Retinal pigment epithelial cell (primary cell): Measurements from ENCODE around the gene STAG2.

Source experiments
- DNase-seq: peaks from one replicate; pipeline ENCODE4 v3.0.0-alpha.2; 2010; ENCODE audit warnings: low read depth
- H3K4me3 ChIP-seq: 2 replicates; pipeline ENCODE4 v1.5.1; 2011; ENCODE audit warnings: mild to moderate bottlenecking, low read length, control low read depth, moderate library complexity
- TF ChIP-seq, protein P1 (sequence below): conservative IDR thresholded peaks from 2 replicates; pipeline ENCODE4 v1.5.1; 2011; ENCODE audit warnings: low read depth, low read length, control low read depth, inconsistent platforms

Gene STAG2

DNA sequence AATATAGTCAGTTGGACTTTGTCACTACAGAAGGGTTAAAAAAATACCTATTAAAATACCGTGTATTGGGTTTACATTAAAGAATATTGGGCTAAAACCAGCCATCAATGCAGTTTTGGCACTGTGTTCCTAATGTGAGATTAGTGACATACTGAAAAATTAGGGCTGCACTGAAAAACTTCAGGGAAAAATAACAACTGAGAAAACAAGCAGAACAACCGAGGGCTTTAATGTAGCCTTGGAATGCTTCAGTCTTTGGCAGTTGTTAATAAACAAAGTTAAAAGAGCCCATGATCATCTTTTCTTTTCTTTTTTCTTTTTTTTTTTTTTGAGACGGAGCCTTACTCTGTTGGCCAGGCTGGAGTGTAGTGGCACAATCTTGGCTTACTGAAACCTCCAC, 12.4 kb downstream of the STAG2 start:
- TF ChIP-seq, protein P1, sequence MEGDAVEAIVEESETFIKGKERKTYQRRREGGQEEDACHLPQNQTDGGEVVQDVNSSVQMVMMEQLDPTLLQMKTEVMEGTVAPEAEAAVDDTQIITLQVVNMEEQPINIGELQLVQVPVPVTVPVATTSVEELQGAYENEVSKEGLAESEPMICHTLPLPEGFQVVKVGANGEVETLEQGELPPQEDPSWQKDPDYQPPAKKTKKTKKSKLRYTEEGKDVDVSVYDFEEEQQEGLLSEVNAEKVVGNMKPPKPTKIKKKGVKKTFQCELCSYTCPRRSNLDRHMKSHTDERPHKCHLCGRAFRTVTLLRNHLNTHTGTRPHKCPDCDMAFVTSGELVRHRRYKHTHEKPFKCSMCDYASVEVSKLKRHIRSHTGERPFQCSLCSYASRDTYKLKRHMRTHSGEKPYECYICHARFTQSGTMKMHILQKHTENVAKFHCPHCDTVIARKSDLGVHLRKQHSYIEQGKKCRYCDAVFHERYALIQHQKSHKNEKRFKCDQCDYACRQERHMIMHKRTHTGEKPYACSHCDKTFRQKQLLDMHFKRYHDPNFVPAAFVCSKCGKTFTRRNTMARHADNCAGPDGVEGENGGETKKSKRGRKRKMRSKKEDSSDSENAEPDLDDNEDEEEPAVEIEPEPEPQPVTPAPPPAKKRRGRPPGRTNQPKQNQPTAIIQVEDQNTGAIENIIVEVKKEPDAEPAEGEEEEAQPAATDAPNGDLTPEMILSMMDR = no peak
- no peak overlapping the region for H3K4me3 ChIP-seq
- DNase-seq = no peak

DNA sequence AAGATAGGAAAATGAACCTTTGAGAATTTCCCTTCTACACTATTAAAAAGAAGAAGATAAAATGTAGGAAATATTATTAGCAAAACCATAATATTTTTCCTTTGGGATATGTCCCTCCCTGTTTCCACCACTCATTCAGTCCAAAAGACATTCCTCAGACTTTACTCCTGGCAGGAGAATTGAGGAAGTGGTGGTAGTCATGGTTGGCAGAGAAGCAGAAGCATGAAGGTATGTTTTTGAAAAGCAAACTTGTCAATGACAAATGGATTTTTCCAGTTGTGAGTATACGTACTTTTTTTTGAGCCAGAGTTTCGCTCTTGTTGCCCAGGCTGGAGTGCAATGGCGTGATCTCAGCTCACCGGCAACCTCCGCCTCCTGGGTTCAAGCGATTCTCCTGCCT, 13.7 kb downstream of the STAG2 start:
- H3K4me3 ChIP-seq = no peak overlapping the region
- no peak for DNase-seq
- TF ChIP-seq, protein P1 = no peak

DNA sequence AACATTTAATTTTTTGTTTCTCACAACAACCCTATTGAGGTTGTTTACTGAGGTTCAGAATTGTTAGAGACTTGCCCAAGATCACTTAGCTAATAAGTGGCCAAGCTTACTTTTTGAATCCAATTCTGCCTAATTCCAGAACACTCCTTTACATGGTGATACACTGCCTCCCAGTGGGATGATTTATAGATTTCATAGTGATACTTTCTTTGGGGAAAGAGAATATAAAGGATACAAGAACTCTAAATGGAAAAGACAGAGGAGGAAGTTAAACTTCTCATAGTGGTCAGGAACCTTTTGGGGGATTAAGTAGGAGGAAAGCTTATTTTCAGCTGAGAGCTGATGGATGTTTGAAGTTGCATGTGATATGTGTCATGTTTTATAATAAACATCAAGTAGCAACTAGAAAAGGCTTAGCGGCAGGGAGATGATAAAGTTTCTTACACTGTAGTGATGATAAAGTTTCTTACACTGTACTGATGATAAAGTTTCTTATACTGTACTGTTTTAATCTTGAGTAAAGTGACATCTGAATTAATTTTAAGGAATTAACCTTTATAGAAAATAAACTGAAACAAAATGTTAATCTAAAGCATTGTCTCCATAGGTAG, 15.3 kb downstream of the STAG2 start:
- no peak for DNase-seq
- TF ChIP-seq, protein P1 = peak; percentile 33
- H3K4me3 ChIP-seq = no peak overlapping the region

DNA sequence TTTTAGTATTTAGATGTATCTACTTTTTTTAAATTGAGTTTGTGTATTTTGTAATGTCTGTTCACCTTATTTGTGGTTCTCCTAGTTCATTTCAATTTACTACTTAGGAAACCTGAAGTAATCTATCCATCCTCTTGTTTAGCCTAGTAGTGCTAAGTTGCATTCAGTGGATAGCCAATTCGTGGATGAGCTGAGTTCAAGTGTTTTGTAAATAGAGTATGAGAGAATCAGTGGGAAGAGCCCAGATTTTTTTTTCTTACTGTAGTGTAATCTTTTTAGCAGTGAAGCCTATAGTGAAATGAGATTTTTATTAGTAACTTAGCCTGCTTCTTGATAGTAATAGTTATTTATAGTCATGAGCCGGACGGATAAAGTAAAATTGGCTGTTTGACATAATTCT, 21.7 kb downstream of the STAG2 start:
- TF ChIP-seq, protein P1 = no peak
- H3K4me3 ChIP-seq = no peak overlapping the region
- DNase-seq = no peak

DNA sequence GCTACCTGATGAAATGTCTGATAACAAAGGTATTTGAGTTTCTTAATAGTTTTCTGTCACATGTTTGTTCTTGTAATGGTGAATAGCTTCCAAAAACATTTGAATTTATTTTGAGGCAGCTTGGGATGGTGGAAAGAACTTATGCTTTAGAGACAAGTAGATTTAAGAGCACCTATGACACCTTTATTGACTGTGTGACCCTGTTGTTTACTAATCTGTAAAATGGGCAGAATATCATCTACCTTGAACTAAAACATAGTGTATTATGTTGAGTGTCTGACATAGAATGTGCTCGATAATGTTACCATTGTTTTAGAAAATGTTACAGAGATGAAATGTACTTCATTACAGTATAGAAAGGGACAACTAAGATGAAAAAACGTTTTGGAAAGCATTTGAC, 24.9 kb downstream of the STAG2 start:
- no peak overlapping the region for H3K4me3 ChIP-seq
- TF ChIP-seq, protein P1 = no peak
- no peak for DNase-seq

DNA sequence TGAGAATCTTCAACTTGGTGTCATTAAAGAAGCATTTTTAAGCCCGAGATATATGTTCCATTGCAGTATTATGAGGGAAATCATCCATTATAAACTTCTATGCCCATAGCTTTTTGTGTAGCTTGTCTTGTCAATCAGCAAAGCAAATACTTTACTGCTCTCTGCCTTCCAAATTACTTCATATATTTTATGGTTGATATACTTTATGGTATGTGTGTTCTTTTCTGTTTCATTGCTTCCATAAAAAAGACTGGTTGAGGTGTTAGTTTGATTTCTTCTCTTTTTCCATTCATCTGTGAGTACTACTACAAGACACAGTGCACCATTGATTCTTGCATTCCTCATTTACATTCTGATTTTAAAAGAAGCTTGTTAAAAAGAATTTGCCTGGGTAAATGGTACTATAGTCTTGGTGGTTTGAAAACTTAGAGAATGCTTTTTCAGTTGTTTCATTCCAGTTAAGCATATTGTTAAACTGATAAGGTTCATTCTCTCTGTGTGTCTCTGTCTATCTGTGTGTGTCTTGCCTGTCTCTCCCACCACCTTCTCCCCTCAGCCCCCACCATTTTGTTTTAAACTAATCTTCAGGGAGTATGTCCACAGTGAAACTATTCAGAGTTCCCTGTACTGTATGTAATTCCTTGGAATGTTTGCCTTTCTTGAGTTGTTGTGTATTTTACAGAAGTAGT, 27.1 kb downstream of the STAG2 start:
- TF ChIP-seq, protein P1 = no peak
- H3K4me3 ChIP-seq = no peak overlapping the region

DNA sequence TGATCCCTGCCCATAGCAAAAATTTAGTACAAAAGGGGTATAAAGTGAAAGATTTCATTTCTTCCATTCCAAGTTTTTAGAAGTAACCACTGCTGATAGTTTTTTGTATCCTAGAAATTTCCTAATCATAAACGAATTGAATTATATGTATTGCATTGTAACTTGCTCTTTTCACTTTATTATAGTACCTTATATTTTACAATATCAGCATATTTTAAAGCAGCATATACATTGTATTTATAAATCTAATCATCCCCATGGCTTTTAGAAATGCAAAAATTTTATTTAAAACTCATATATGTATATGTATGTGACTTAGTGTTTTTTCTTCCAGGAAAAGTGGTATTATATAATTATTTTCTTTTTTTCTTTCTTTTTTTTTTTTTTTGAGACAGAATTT, 27.7 kb downstream of the STAG2 start:
- DNase-seq = no peak
- H3K4me3 ChIP-seq = no peak overlapping the region
- TF ChIP-seq, protein P1 = no peak

More for the DNA sequence above, 27.1 kb downstream of the STAG2 start:
- DNase-seq = no peak
